Neural cell (in vitro differentiated cells): ENCODE measurements around the gene HSD17B2. TPM values are rescaled to one million over a fixed set of nuclear protein-coding genes. Genes with fewer than 3 reads are reported as not detected.
A peak's percentile ranks its signal among the peaks of the same experiment; 100 is the strongest.

Source experiments
- H2AFZ ChIP-seq: fragments of 200-600, 300-800 bp; sonication (generic), shearing (Covaris generic); 2 replicates; pipeline ENCODE4 v1.6.0; 2014; ENCODE audit warnings: low read depth, mild to moderate bottlenecking, antibody characterized with exemption, low read length, moderate library complexity
- H3F3A ChIP-seq: fragments of 200-600 bp; shearing (Covaris generic); 2 replicates; pipeline ENCODE4 v1.6.1; 2016; ENCODE audit warnings: mild to moderate bottlenecking, moderate library complexity, mixed read lengths, antibody characterized with exemption, low read length; ENCODE audit not compliant: insufficient read depth, poor library complexity, severe bottlenecking
- H3K27ac ChIP-seq: fragments of 200-600, 300-800 bp; sonication (generic), shearing (Covaris generic); 2 replicates; pipeline ENCODE4 v1.5.1; 2014; ENCODE audit warnings: mild to moderate bottlenecking, low read length, moderate library complexity
- H3K27me3 ChIP-seq: fragments of 300-800, 200-600 bp; sonication (generic), shearing (Covaris generic); 2 replicates; pipeline ENCODE4 v1.6.0; 2014; ENCODE audit warnings: mild to moderate bottlenecking, low read depth, low read length, moderate library complexity; ENCODE audit not compliant: insufficient read depth
- H3K36me3 ChIP-seq: fragments of 300-800, 200-600 bp; sonication (generic), shearing (Covaris generic); 2 replicates; pipeline ENCODE4 v1.5.1; 2014; ENCODE audit warnings: mild to moderate bottlenecking, antibody characterized with exemption, low read length, moderate library complexity; ENCODE audit not compliant: insufficient read depth
- H3K4me2 ChIP-seq: fragments of 300-800, 200-600 bp; sonication (generic), shearing (Covaris generic); 2 replicates; pipeline ENCODE4 v1.6.0; 2014; ENCODE audit warnings: mild to moderate bottlenecking, low read length
- H3K4me3 ChIP-seq: fragments of 300-800, 200-600 bp; sonication (generic), shearing (Covaris generic); 2 replicates; pipeline ENCODE4 v1.5.1; 2014; ENCODE audit warnings: mild to moderate bottlenecking, low read length, moderate library complexity
- H3K79me2 ChIP-seq: fragments of 200-600 bp; shearing (Covaris generic); replicated peaks from 2 replicates; pipeline ENCODE4 v1.6.0; 2014; ENCODE audit warnings: mild to moderate bottlenecking, low read length, moderate library complexity; ENCODE audit not compliant: insufficient read depth
- H3K9ac ChIP-seq: fragments of 300-800, 200-600 bp; sonication (generic), shearing (Covaris generic); 2 replicates; pipeline ENCODE4 v1.6.1; 2016; ENCODE audit warnings: mild to moderate bottlenecking, low read length, mixed read lengths
- H3K9me2 ChIP-seq: fragments of 200-600 bp; shearing (Covaris generic); 2 replicates; pipeline ENCODE4 v1.6.1; 2016; ENCODE audit warnings: mild to moderate bottlenecking, low read length, mixed read lengths; ENCODE audit not compliant: insufficient read depth
- H3K9me3 ChIP-seq: fragments of 200-600, 300-800 bp; sonication (generic), shearing (Covaris generic); 2 replicates; pipeline ENCODE4 v1.6.1; 2016; ENCODE audit warnings: mild to moderate bottlenecking, mixed run types, low read length, moderate library complexity, mixed read lengths
- H4K20me1 ChIP-seq: fragments of 200-600 bp; shearing (Covaris generic); 2 replicates; pipeline ENCODE4 v1.6.1; 2016; ENCODE audit warnings: mild to moderate bottlenecking, mixed run types; ENCODE audit not compliant: insufficient read depth
- EP300 ChIP-seq: fragments of 450-650 bp; conservative IDR thresholded peaks from 2 replicates; pipeline ENCODE4 v1.6.1; 2014; ENCODE audit warnings: antibody characterized with exemption, mild to moderate bottlenecking, moderate library complexity; ENCODE audit not compliant: poor library complexity, severe bottlenecking
- EZH2 ChIP-seq: fragments of 200-600, 300-800 bp; shearing (Covaris generic), sonication (generic); IDR thresholded peaks from 2 replicates; pipeline ENCODE4 v1.6.1; 2014; ENCODE audit warnings: antibody characterized with exemption, low read length, borderline replicate concordance, mild to moderate bottlenecking; ENCODE audit not compliant: insufficient read depth, poor library complexity, severe bottlenecking
- MXI1 ChIP-seq: fragments of 450-650 bp; conservative IDR thresholded peaks from 2 replicates; pipeline ENCODE4 v1.6.1; 2014; ENCODE audit warnings: antibody characterized with exemption, mild to moderate bottlenecking; ENCODE audit not compliant: poor library complexity, severe bottlenecking
- POLR2AphosphoS5 ChIP-seq: IDR thresholded peaks from 2 replicates; pipeline ENCODE4 v1.6.1; 2012
- RAD21 ChIP-seq: fragments of 450-650 bp; conservative IDR thresholded peaks from 2 replicates; pipeline ENCODE4 v1.6.1; 2014; ENCODE audit warnings: antibody characterized with exemption, mild to moderate bottlenecking, moderate library complexity
- REST ChIP-seq: IDR thresholded peaks from 2 replicates; pipeline ENCODE4 v1.6.1; 2012; ENCODE audit warnings: borderline replicate concordance
- SMC3 ChIP-seq: fragments of 450-650 bp; conservative IDR thresholded peaks from 2 replicates; pipeline ENCODE4 v1.6.1; 2014; ENCODE audit warnings: antibody characterized with exemption, mild to moderate bottlenecking, moderate library complexity; ENCODE audit not compliant: poor library complexity
- TAF1 ChIP-seq: IDR thresholded peaks from 2 replicates; pipeline ENCODE4 v1.6.1; 2012; ENCODE audit warnings: low read depth
- polyA plus RNA-seq: library from polyadenylated mRNA; depleted of rRNA; stranded (reverse); fragments of >200 nt; gene quantifications from 2 replicates; pipeline ENCODE4 v1.2.3, GENCODE V29; 2014
- TF ChIP-seq, protein P1 (sequence below): fragments of 450-650 bp; IDR thresholded peaks from 2 replicates; pipeline ENCODE4 v1.5.1; 2014; ENCODE audit warnings: antibody characterized with exemption, mild to moderate bottlenecking, moderate library complexity; ENCODE audit not compliant: poor library complexity, severe bottlenecking

The HSD17B2 gene
- polyA plus RNA-seq, 1 donor from 2014 or later: not detected

DNA sequence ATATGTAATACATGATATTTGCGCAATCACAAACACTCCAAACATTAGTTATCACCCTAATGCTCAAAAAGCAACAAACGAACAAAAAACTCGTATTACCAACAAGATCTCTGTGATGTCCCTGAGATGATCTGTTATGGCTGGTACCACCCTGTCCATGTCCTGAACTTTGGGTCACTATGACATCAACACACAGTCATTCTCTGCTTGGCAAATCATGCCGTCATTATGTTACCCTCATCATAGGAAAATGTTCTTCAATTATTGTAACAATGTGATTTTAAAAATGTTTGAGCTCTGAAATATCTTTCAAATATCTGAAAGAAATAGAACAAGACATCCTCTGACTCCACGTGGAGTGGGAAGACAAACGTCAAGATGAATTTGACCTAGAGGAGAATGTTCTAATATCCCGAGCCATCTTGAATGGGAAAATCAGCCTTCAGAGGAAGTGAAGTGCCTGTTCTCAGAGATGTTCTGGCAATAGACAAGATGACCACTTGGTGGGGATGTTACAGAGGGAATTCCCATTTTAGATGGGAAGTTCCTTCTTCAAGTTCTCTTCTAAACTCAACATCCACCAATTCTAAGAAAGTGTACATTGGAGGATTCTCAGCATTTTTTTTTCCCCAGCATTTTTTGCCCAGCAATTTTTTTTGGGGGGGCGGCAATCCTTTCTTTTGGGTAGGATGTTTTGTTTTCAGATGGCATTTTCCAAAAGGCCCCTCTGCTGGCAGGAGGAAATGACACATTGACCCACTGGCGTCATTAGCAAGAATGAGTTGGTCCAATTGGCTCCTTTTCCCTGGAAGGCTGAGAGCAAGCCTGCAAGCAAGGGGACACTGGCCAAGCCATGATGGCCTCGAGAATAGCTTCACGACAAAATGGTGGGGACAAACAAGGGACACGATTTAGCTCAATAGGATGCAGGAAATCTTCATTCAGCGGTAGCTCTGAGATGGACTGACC is 3.7 kb upstream of the HSD17B2 start:
- TF ChIP-seq RAD21 (peak; percentile 51), SMC3 (peak; percentile 31), REST (no peak)
- TF ChIP-seq, protein P1, sequence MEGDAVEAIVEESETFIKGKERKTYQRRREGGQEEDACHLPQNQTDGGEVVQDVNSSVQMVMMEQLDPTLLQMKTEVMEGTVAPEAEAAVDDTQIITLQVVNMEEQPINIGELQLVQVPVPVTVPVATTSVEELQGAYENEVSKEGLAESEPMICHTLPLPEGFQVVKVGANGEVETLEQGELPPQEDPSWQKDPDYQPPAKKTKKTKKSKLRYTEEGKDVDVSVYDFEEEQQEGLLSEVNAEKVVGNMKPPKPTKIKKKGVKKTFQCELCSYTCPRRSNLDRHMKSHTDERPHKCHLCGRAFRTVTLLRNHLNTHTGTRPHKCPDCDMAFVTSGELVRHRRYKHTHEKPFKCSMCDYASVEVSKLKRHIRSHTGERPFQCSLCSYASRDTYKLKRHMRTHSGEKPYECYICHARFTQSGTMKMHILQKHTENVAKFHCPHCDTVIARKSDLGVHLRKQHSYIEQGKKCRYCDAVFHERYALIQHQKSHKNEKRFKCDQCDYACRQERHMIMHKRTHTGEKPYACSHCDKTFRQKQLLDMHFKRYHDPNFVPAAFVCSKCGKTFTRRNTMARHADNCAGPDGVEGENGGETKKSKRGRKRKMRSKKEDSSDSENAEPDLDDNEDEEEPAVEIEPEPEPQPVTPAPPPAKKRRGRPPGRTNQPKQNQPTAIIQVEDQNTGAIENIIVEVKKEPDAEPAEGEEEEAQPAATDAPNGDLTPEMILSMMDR: peak; percentile 39
- Histone ChIP-seq H3K79me2 (no peaks in the 10 kb centered on the region), H3K27me3 (no peaks in the 10 kb centered on the region), H3K36me3 (no peaks in the 10 kb centered on the region), H2AFZ (no peak overlapping the region), H3K9ac (no peak overlapping the region), H4K20me1 (no peaks in the 10 kb centered on the region), H3F3A (no peaks in the 10 kb centered on the region), H3K4me2 (no peak overlapping the region), H3K27ac (no peak overlapping the region), H3K9me3 (no peaks in the 10 kb centered on the region), H3K4me3 (no peak overlapping the region), H3K9me2 (no peaks in the 10 kb centered on the region)

- Histone ChIP-seq H4K20me1 (no peaks in the 10 kb centered on the region), H3K27ac (no peak overlapping the region), H3K36me3 (no peaks in the 10 kb centered on the region), H3K9me2 (no peaks in the 10 kb centered on the region), H3K27me3 (no peaks in the 10 kb centered on the region), H3K9me3 (no peaks in the 10 kb centered on the region), H3F3A (no peaks in the 10 kb centered on the region), H3K79me2 (no peaks in the 10 kb centered on the region), H3K4me3 (no peak overlapping the region), H3K9ac (no peak overlapping the region), H3K4me2 (no peak overlapping the region), H2AFZ (no peak overlapping the region)
- TF ChIP-seq SMC3 (no peak), EZH2 (no peak), MXI1 (no peak), REST (no peak), RAD21 (no peak), EP300 (no peak), TAF1 (no peak), POLR2AphosphoS5 (no peak)
- TF ChIP-seq, protein P1: no peak
These were observed 2.0 kb upstream of the HSD17B2 start for GRCh38 chr16:82033006-82033405.
